Measurements from ENCODE around the gene TPPP3.
"Not testable (repeated sequence)": the region's sequence is repeated elsewhere in the genome, so short reads cannot be mapped to it uniquely, and the experiment has no call there.

TPPP3 gene

DNA sequence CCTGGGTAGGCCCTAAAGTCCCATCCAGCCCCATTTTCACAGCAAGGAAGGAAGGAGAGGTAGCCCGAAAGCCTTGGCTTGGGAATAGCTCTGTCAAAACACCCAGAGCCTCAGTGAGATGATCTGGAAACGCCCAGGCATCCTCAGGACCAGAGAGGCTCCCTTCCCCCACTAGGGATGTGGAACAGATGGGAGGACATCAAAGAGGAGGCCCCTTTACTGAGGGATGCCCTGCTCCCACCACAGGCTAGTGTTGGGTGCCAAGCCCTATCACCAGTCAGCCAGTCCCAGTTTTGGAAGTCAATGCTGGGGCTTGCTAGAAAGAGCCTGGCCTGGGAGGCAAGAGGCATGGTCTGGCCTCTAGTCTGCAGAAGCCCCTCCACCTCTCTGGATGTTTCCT lies 4.7 kb downstream of the TPPP3 start:
- no peak for DNase-seq

GRCh38 chr16:67388191-67388590 lies 5.1 kb downstream of the TPPP3 start:
- DNase-seq: no peak

DNA sequence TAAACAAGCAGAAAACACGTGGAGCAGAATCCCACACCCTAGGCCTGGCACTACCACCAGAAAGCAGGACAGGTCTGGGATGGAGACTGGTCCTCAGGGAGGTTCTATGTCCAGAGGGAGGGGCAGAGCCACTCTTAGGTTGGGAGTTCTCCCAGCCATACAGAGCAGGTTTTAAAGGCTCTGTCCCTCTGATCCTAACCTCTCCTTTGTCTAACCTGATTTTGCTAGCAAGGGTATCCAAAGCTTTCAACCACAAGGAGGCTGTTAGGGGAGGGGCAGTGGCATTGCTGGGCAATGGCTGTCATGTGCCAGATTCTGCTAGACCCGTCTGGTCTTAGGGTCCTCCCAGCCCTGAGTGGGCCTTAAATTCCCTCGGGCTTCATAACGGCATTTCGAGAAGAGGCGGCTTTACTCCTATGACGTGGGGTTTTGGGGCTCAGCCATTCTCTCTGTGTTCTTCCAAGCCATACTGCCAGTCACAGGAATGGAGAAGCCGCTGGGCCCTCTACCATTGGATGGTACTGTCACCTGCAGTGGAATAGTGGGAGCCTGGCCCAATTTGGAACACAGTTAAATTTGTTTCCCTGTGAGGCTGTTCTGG lies 5.7 kb downstream of the TPPP3 start:
- DNase-seq: no peak

DNA sequence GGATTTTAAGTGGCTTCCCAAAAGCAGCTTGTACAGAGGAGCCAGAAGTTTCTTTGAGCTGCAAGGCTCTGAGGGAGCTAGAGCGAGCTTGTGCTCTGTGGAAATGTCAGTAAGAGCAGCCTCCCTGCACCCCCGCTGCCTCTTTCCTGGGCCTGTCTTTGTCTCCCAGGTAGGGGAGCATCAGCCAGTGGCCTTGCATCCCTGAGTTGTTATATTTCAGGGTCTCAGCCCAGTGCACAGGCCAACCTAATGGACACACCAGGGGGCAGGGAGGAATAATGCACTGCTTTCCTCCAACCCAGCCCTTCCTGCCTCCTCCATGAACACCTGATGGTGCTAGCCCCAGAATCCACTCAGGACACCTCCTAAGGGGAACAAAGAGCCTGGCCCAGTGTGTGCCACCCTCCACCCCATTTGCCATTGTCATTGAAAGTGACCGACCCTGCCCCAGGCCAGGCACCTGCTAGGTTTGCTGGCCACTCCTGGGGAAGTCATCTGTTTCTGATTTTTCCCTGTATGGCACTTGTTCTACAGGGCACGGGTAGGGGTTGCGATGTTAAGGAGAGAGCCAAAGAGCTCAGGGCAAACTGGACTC lies 6.3 kb downstream of the TPPP3 start:
- no peak for DNase-seq

DNA sequence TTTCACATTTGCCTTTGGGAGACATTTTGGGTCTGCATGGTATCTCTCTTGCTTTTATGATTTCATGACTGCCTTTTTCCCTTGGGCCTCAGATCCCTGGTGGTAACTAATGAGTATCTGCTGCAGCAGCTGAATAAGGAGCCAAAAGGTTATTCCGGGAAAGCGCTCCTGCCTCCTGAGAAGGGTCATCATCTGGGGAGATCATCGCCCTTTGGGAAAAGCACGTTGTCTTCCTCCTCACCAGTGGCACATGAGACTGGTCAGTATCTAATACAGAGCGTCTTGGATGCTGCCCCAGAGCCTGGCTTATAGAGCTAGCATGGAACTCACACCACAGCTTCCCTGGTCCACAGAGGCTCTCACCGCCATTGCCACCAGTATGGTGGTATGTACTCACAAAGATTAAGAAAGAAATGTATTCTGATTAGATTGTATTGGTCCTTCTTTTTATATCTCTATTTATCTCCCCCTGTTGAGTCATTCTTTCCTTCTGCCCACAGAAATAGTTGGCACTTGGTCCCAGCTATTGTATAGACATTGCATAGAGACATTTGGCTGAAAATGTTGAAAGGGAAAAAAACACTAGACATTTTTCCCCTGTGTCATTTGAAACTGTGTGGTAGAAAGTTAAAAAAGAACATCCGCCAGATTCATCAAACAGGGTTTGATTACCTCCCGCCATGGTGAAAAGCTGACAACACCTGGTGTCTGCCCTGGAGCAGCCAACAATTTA lies 8.4 kb downstream of the TPPP3 start:
- no peak for DNase-seq

- DNase-seq: no peak
Observed at GRCh38 chr16:67383284-67383683, 10.0 kb downstream of the TPPP3 start.

DNA sequence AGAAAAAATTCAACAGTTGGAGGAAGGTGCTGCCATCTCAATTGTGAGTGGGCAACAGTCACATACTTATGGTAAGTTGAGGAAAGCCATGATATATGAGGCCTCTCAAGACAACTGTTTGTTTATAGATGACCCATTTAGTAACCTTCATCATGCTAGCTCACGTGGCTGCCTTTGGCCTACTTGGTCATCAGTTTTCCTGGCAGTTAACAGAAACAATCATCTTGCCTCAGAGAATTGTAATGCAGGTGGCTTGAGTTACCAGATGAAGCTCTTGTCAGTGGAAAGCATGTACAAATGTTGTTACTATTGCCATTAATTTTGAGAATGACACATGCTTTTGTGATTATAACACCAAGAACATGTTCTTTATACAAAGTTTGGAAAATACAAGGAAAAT lies 14.7 kb downstream of the TPPP3 start:
- DNase-seq: no peak

- not testable (repeated sequence) for DNase-seq
Observed at GRCh38 chr16:67376012-67376411, 17.3 kb downstream of the TPPP3 start.

DNA sequence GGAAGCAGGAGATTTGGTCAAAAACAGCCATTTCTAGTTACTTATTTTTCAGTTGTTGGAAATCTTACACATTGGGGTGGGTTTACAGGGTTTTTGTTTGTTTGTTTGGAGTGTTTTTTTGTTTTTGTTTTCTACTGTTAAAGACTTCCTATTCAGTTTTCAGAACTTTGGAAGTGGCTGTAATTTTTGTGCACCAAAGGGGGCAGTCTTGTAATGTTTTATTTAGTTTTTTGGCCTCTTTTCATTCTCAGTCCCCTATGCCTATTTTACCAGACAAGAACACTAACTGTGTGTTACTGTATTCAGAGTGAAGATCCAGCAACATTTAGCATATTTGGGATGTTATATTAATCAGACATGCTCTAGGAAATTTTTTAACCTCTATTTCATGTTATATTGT lies 20.6 kb downstream of the TPPP3 start:
- DNase-seq: peak; percentile 6

DNA sequence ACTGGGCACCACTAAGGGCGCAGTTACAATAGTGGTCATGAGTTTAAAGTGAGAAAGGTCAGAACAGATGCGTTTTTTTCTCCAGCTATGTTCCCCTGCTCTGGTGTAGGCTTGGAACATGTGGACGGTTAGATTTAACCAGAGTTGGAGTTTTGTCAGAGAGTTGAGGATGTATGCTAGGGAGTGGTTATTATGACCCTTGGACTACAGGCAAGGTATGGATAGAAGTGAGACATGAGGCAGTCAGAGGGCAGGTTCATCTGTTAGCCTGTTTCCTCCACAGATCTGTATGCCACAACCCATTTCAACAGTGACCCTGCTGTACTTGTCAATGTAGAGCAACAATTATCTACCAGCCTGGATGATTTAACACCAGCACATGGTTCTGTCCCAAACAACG lies 22.6 kb downstream of the TPPP3 start:
- no peak for DNase-seq

DNA sequence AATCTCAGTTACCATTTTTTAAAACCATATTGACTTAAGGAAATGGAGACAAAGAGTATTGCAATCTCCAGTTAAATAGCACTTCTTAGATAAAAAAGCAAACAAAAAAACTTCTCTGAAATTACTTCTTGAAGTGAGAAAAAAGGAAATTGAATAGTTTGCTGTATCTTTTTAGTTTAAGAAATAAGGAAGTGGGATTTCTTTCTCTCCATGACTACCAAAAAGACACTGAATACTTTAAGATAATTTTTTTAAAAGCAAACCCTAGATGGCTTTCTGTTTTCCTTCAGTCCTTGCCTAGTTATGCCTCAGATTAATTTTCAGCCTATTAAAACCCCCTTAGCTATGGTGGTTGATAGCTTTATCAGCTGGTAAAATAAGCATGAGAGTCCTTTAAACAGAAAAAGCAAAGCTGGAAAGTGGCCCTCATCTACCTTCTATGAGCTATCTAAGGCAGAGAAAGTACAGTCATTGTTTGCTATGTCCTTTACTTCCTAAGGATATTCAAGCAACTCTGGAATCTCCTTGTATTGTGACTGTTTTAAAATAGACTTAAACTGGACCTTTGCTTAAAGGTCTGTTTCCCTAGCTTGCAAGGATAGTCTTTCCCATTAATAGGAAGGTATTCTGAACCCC lies 28.6 kb downstream of the TPPP3 start:
- no peak for DNase-seq

DNA sequence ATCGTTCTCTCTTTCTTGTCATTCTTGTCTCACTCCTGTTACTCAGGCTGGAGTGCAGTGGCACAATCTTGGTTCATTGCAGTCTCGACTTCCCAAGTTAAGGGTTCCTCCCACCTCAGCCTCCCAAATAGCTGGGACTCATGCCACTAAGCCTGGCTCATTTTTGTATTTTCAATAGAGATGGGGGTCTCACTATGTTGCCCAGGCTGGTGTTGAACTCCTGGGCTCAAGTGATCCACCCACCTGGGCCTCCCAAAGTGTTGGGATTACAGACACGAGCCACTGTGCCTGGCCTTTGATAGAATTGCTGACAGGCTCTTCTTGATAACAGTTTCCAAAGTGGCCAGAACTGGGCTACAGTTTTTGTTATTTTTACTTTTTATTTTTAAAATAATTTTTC lies 32.3 kb downstream of the TPPP3 start:
- no peak for DNase-seq

DNA sequence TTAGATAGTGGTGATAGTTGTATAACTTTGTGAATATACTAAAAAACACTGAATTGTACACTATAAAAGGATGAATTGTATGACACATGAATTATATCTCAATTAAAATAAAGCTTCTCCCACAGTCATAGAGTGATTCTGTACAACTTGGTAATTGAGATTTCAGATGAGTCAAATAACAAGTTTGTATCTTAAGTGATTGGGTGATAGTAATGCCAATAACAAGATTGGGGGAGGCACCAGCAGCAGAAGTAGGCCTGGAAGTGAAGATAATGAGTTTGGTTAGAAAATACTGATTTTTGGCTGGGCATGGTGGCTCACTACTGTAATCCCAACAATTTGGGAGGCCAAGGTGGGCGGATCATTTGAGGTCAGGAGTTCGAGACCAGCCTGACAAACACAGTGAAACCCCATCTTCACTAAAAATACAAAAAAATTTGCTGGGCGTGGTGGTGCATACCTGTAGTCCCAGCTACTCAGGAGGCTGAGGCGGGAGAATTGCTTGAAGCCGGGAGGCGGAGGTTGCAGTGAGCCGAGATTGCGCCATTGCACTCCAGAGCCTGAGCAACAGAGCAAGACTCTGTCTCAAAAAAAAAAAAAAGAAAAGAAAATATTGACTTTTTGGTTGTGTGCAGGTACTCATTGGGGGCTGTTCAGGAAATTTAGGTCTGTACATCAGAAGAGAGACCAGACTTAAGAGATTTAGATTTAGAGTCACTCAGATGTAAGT lies 33.6 kb downstream of the TPPP3 start:
- not testable (repeated sequence) for DNase-seq

DNA sequence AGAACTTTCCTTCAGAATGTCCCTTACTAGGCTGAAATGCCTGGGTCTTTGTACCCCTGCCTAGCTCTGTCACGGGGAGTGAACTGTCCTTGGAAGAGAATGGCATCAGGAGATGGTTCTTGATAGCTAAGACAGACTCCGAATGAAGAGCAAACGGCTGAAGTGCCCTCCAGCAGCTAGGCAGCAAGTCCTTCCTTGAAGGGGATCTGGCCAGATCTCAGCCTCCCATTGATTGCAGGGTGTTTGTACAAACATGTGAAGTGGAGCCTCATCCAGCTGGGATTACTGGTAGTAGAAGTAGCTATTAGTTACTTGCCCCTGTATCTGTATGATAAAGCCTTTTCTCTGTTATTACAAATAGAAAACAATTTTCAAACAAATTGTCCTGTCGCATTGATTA lies 35.7 kb downstream of the TPPP3 start:
- DNase-seq: no peak

DNA sequence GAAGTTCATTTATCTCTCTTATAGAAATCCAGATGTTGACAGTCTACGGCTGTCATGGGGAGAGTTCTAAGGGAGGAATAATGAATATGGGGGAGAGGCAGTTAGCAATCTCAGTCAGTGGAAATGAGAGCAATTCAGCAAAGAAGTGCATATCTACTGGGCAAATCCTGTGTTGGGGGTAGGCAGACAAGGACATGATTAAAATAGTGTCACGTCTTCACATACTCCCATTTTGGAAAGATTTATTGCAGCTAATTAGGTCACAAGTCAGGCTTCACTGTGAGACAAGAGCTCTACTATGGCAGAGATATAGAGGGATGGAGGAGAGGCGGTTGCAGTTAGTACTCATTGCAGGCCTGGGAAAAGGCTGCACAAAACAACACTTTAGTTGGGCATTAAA lies 36.9 kb downstream of the TPPP3 start:
- DNase-seq: no peak

DNA sequence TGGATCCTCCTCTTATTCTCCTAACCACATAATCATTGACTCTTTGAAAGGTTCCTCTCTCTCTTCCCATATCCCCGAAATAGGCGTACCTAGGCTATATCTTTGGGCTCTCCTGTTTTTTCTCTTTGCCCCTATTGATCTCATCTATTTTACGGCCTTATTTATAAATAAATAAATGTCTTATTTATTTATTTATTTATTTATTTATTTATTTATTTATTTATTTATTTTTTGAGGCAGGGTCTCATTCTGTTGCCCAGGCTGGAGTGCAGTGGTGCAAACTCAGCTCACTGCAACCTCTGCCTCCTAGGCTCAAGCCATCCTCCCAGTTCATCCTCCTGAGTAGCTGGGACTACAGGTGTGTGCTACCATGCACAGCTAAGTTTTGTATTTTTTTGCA lies 40.8 kb downstream of the TPPP3 start:
- DNase-seq: not testable (repeated sequence)

DNA sequence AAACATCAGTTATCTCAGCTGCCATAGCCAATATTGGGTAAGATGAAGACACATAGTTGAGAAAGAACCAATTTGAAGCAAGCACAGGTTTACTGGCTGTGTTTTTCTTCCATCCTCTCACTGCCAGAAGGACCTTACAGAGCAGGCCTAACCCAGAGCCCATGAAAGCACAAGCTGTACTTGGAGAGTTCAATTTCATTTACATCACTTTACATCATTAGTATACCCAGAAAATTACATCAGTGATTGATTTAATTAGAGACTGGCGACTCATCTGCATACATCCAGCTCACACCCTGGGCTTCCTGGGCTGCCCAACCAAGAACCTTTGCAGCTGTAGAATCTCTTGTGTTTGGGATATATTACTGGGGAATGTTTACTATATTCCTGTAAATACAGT lies 43.0 kb downstream of the TPPP3 start:
- no peak for DNase-seq

- DNase-seq: peak; percentile 43
Observed at GRCh38 chr16:67349172-67349571, 44.1 kb downstream of the TPPP3 start.

DNA sequence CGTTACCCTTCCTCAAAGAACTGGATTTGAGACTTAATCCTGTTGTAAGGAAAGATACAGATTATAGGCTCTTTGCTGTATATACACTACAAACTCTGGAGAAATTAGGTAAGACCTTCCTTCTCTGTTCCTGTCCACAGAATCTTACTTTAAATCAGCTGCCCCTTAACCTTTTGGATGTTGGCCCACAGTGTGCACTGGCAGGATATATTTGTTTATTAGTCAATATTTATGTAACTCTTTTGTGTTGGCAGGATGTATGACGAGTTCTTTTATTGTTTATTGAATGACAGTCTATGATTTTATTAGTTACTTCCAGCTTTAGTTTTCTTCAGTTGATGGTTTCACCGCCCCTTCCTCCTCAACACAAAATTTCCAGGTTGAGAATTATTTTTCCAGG lies 47.0 kb downstream of the TPPP3 start:
- DNase-seq: no peak

GRCh38 chr16:67345401-67345800 lies 47.9 kb downstream of the TPPP3 start:
- no peak for DNase-seq

DNA sequence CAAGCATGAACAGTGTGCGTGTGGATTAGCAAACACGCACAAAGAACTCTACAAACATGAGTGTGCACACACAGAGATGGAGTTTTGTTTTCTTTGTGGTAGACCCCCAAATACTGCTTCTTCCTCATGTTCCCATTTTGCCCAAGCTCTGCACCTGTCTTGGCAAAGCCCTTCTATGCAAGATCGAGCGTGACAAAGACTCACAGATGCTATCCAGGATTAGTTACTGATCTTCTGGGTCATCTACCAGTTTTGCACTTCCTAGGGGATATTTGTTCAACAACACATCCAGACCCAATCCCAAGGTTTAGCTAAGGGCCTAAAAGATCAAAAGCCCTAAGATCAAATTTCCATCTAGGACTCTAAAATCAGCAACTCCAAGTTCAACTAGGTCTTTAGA lies 50.7 kb downstream of the TPPP3 start:
- no peak for DNase-seq

DNA sequence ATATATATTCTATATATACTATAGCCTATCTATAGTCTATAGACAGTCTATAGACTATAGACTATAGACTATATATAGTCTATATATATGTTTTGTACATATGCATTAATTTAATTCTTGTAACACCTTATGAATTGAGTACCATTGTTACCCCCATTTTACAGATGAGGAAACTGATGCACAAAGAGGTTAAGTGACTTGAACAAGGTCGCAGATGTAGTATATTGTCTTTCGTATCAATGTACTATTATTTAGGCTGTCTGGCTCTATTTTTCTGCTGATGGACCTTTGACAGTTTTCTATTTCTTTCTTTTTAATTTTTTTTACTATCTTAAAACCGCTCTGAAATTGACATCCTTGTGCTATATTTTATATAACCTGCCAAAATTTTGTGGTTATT lies 52.0 kb downstream of the TPPP3 start:
- no peak for DNase-seq

Data from CD4-positive, alpha-beta T cell treated with Interleukin-21 for 1 hour (primary cell).